PC-9 (cell line): ENCODE results near the gene RPGRIP1L.

Experiments used
- EZH2 ChIP-seq: fragments of 200-600 bp; sonication (generic); IDR thresholded peaks from 2 replicates; pipeline ENCODE4 v1.8.0; 2017; ENCODE audit warnings: antibody characterized with exemption, low read depth
- TF ChIP-seq, protein P1 (sequence below): fragments of 200-600 bp; sonication (generic); conservative IDR thresholded peaks from 2 replicates; pipeline ENCODE4 v1.6.1; 2017; ENCODE audit warnings: mixed run types, antibody characterized with exemption, mild to moderate bottlenecking, moderate library complexity

DNA sequence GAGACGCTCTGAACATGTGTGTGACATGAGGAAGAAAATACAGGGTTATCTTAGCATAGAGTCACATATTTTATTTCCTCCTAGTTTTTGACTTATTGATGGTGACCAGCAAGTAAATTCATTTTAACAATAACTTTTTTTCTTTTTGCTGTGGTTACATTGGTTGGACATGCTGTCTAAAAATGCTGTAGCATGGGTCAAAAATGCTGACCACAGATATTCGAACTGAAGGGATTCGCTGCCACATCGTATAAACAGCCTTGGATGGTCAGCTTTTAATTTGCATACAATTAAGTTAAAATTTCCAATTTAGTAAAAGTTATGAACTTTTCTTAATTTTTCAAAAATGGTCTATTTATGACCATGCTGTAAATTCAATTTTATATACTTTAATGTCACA is 30.5 kb downstream of the RPGRIP1L start:
- TF ChIP-seq, protein P1, sequence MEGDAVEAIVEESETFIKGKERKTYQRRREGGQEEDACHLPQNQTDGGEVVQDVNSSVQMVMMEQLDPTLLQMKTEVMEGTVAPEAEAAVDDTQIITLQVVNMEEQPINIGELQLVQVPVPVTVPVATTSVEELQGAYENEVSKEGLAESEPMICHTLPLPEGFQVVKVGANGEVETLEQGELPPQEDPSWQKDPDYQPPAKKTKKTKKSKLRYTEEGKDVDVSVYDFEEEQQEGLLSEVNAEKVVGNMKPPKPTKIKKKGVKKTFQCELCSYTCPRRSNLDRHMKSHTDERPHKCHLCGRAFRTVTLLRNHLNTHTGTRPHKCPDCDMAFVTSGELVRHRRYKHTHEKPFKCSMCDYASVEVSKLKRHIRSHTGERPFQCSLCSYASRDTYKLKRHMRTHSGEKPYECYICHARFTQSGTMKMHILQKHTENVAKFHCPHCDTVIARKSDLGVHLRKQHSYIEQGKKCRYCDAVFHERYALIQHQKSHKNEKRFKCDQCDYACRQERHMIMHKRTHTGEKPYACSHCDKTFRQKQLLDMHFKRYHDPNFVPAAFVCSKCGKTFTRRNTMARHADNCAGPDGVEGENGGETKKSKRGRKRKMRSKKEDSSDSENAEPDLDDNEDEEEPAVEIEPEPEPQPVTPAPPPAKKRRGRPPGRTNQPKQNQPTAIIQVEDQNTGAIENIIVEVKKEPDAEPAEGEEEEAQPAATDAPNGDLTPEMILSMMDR, result no peak
- TF ChIP-seq EZH2, result no peak
